Neuronal stem cell (in vitro differentiated cells): ENCODE measurements around the gene ATP8B2.

Experiments used
- DNase-seq: peaks from one replicate; pipeline ENCODE4 v3.0.0-alpha.2; 2013; ENCODE audit warnings: low spot score
- H2AFZ ChIP-seq: one replicate; pipeline ENCODE4 v1.6.1; 2013; ENCODE audit warnings: mild to moderate bottlenecking, low read length, inconsistent platforms
- H2AK5ac ChIP-seq: 2 replicates; pipeline ENCODE4 v1.6.1; 2013; ENCODE audit warnings: low read depth, mild to moderate bottlenecking, inconsistent platforms, low read length, moderate library complexity, mixed read lengths
- H2BK120ac ChIP-seq: 2 replicates; pipeline ENCODE4 v1.6.1; 2013; ENCODE audit warnings: low read depth, mild to moderate bottlenecking, inconsistent platforms, low read length, moderate library complexity, mixed read lengths
- H2BK12ac ChIP-seq: one replicate; pipeline ENCODE4 v1.6.1; 2013; ENCODE audit warnings: low read length, inconsistent platforms
- H2BK15ac ChIP-seq: 2 replicates; pipeline ENCODE4 v1.6.1; 2013; ENCODE audit warnings: mild to moderate bottlenecking, low read length, inconsistent platforms, mixed read lengths
- H2BK5ac ChIP-seq: one replicate; pipeline ENCODE4 v1.6.1; 2013; ENCODE audit warnings: inconsistent platforms, mild to moderate bottlenecking, low read length, moderate library complexity
- H3K14ac ChIP-seq: one replicate; pipeline ENCODE4 v1.6.1; 2013; ENCODE audit warnings: low read length, inconsistent platforms
- H3K18ac ChIP-seq: 2 replicates; pipeline ENCODE4 v1.6.1; 2013; ENCODE audit warnings: low read length, inconsistent platforms
- H3K23ac ChIP-seq: 2 replicates; pipeline ENCODE4 v1.6.1; 2013; ENCODE audit warnings: low read depth, mild to moderate bottlenecking, mixed read lengths, low read length, inconsistent platforms; ENCODE audit not compliant: poor library complexity
- H3K27ac ChIP-seq: replicated peaks from 3 replicates; pipeline ENCODE4 v1.5.1; 2013; ENCODE audit warnings: low read length, inconsistent platforms
- H3K27me3 ChIP-seq, 3 experiments: 2 replicates each; pipeline ENCODE4 v1.6.1; 2013; ENCODE audit warnings: low read length in 3 of 3, mild to moderate bottlenecking in 2 of 3, inconsistent platforms in 1 of 3, low read depth in 1 of 3, mixed read lengths in 1 of 3, moderate library complexity in 1 of 3; ENCODE audit not compliant: control insufficient read depth in 3 of 3, insufficient read depth in 3 of 3
- H3K36me3 ChIP-seq, 2 donors: replicated peaks in 1 of 2; 2 replicates each; pipeline ENCODE4 v1.6.1; 2013; ENCODE audit warnings: low read length in 2 of 2; ENCODE audit not compliant: control insufficient read depth in 2 of 2, insufficient read depth in 2 of 2
- H3K4ac ChIP-seq: 2 replicates; pipeline ENCODE4 v1.6.1; 2013; ENCODE audit warnings: inconsistent platforms, mild to moderate bottlenecking, low read length, moderate library complexity
- H3K4me1 ChIP-seq, 2 donors: 1 replicate in 1 of 2; 2 replicates in 1 of 2; pipeline ENCODE4 v1.6.1; 2013; ENCODE audit warnings: low read length in 2 of 2, low read depth in 1 of 2; ENCODE audit not compliant: control insufficient read depth in 2 of 2, insufficient read depth in 1 of 2
- H3K4me2 ChIP-seq: one replicate; pipeline ENCODE4 v1.6.1; 2013; ENCODE audit warnings: mild to moderate bottlenecking, low read length, inconsistent platforms; ENCODE audit not compliant: insufficient read depth, poor library complexity, severe bottlenecking
- H3K4me3 ChIP-seq, 2 donors: 2 replicates each; pipeline ENCODE4 v1.5.1; 2013; ENCODE audit warnings: low read length in 2 of 2, mild to moderate bottlenecking in 2 of 2, inconsistent platforms in 1 of 2, moderate library complexity in 1 of 2
- H3K79me1 ChIP-seq: one replicate; pipeline ENCODE4 v1.6.1; 2013; ENCODE audit warnings: low read depth, mild to moderate bottlenecking, inconsistent platforms, low read length, moderate library complexity
- H3K9ac ChIP-seq: one replicate; pipeline ENCODE4 v1.6.1; 2013; ENCODE audit warnings: mild to moderate bottlenecking, low read depth, low read length, inconsistent platforms; ENCODE audit not compliant: poor library complexity
- H3K9me3 ChIP-seq, 2 donors: replicated peaks in 1 of 2; 2 replicates each; pipeline versions ENCODE3 to v1.6.1; 2013; ENCODE audit warnings: low read length in 2 of 2, mild to moderate bottlenecking in 2 of 2, inconsistent platforms in 1 of 2, low read depth in 1 of 2, mixed read lengths in 1 of 2, moderate library complexity in 1 of 2; ENCODE audit not compliant: control insufficient read depth in 2 of 2, insufficient read depth in 1 of 2
- H4K8ac ChIP-seq: one replicate; pipeline ENCODE4 v1.6.1; 2013; ENCODE audit warnings: low read depth, mild to moderate bottlenecking, inconsistent platforms, low read length, moderate library complexity
- H4K91ac ChIP-seq: one replicate; pipeline ENCODE4 v1.6.1; 2013; ENCODE audit warnings: low read length, low read depth, mild to moderate bottlenecking, inconsistent platforms; ENCODE audit not compliant: poor library complexity
- WGBS, 2 donors: extraction: QIAGEN DNeasy Blood & Tissue Kit; methylation state at CpG; one replicate each; pipeline ENCODE4 v1.1.7; 2013; ENCODE audit warnings: missing lambda C conversion rate in 2 of 2, mixed read lengths in 1 of 2; ENCODE audit not compliant: insufficient read length in 2 of 2, insufficient replicate concordance in 1 of 2; ENCODE audit errors: extremely low coverage in 2 of 2; 5-methylcytosine and 5-hydroxymethylcytosine counted together

Gene ATP8B2

DNA sequence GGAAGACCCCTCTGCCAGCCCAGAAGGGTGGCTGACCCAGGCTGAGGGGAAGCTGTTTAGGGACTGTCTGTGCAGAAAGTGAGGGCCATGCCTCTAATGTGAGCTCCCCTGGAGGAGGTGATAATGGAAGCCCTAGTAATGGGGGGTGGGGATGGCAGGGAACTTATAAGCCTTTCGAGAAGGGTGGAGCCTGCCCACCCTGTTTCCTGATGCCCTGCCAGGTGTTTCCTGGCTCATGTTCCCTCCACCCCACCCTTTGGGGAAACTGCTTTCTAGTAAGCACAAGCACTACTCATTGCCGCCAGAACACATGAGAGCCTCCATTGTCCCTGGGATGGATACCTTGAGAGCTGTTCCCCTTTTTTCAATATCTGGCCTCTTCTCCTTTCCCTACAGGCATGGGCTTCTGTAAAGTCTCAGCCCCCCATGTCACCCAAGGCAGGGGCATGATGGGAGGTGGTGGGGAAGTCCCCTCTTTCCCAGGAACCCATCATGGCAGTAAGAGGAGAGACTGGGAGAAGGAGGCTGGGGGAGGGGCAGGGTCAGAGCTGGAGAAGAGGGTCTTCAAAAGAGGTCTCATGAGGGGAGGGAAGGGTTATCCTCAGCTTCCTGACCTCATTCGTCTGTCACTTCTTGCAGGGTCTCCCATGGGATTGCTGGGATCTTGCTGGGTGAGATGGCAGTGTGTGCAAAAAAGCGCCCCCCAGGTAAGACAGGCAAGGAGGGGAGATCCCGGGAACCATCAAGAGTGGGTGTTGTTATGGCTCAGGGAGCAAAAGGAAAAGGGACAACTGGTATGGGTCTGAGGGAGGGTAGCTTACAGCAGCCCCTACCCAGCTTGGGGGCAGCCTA, 2.4 kb downstream of the ATP8B2 start:
- no peak overlapping the region for H4K91ac ChIP-seq
- no peak for DNase-seq
- no peak overlapping the region for H4K8ac ChIP-seq
- H3K4me1 ChIP-seq = peaks cover 7 to 26% of the 10 kb centered on the region in 2 donors
- no peaks in the 10 kb centered on the region for H3K9me3 ChIP-seq
- WGBS, 2 donors = no CpG with 5 or more reads among the region's 5 CpGs
- peaks cover 0 to 10% (median 0%) of the 10 kb centered on the region in 3 experiments for H3K27me3 ChIP-seq
- H3K36me3 ChIP-seq = peaks cover 16 to 41% of the 10 kb centered on the region in 2 donors
- peak overlapping the region; percentile 11 for H2AK5ac ChIP-seq
- peak overlapping the region; percentile 60 for H3K18ac ChIP-seq
- H3K9ac ChIP-seq = peak overlapping the region; percentile 38
- no peak overlapping the region for H2BK12ac ChIP-seq
- no peak overlapping the region for H2AFZ ChIP-seq
- no peak overlapping the region for H3K27ac ChIP-seq
- H3K79me1 ChIP-seq = peaks cover 8% of the 10 kb centered on the region
- no peak overlapping the region for H3K23ac ChIP-seq
- H2BK15ac ChIP-seq = no peak overlapping the region
- no peak overlapping the region for H3K4ac ChIP-seq
- no peak overlapping the region for H3K14ac ChIP-seq
- H2BK120ac ChIP-seq = peak overlapping the region; percentile 53
- peak overlapping the region; percentile 78 for H3K4me2 ChIP-seq
- H3K4me3 ChIP-seq = peak overlapping the region in 1 of 2 donors; percentile 75
- no peak overlapping the region for H2BK5ac ChIP-seq

DNA sequence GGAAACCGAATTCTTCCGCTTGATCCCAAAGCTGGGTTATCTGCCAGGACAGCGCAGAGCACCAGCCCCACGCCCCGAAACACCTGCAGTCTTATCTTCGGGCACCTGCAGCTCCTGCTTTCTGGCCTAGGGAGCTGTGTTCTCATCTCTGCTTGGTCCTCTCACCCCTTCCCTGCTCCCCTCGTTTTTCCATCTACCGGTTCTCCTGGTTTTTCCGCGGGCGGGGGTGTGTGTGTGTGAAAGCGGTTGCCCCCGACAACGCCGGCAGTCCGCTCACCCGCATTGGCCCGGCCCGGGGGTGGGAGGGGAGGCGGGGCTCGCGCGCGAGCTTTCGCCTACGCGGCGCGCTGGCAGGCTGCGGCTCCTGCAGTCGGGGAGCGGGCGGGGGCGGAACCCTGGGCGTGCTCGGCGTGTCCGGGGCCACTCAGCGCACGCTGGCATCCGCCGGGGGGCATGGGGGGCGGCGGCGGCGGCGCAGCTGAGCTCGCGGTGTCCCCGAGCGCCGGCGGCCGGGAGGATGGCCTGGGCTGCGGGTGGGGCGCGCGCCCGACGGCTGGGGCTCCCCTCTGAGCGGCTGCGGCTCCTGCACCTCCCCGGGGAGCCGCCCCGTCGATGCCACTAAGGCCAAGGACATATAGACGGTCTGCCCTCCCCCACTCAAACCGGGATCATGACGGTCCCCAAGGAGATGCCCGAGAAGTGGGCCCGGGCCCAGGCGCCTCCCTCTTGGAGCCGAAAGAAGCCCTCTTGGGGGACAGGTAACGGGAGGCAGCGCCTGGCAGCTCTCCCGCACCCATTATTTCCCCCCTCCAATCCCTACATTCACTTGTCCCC, 3.2 kb downstream of the ATP8B2 start:
- no peak overlapping the region for H2BK12ac ChIP-seq
- peaks cover 7 to 26% of the 10 kb centered on the region in 2 donors for H3K4me1 ChIP-seq
- H2BK120ac ChIP-seq = peak overlapping the region; percentile 53
- peak overlapping the region; percentile 66 for H3K18ac ChIP-seq
- no peak overlapping the region for H4K91ac ChIP-seq
- no peaks in the 10 kb centered on the region for H3K9me3 ChIP-seq
- peaks cover 8% of the 10 kb centered on the region for H3K79me1 ChIP-seq
- no peak overlapping the region for H2BK5ac ChIP-seq
- no peak for DNase-seq
- H3K14ac ChIP-seq = no peak overlapping the region
- no peak overlapping the region for H2AK5ac ChIP-seq
- peaks cover 0 to 2% (median 0%) of the 10 kb centered on the region in 3 experiments for H3K27me3 ChIP-seq
- H3K36me3 ChIP-seq = peaks cover 16 to 48% of the 10 kb centered on the region in 2 donors
- H3K27ac ChIP-seq = no peak overlapping the region
- no peak overlapping the region for H4K8ac ChIP-seq
- H3K9ac ChIP-seq = peak overlapping the region; percentile 75
- H3K4ac ChIP-seq = no peak overlapping the region
- WGBS, 2 donors = no CpG with 5 or more reads among the region's 76 CpGs
- no peak overlapping the region for H3K23ac ChIP-seq
- no peak overlapping the region for H2AFZ ChIP-seq
- H2BK15ac ChIP-seq = no peak overlapping the region
- peak overlapping the region; percentile 78 for H3K4me2 ChIP-seq
- peak overlapping the region in 1 of 2 donors; percentile 77 for H3K4me3 ChIP-seq

DNA sequence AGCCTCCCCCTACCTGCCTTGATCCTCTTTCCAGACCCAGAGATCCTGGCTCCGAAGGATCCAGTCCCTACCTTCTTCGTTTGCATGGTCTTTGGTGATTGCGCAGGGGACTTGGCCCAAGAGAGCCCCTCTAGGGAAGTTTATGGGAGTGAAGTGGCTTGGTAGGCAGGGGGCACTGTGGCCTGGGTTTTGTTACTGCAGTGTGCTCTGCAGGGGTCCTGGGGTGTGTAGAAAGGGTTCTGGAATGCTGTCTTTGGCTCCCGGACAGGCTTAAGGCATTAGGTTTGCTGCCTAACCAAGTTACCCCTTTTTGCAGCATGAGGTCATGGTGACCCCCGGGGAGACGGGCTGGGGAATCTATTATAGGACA, 3.8 kb downstream of the ATP8B2 start:
- WGBS, 2 donors = no CpG with 5 or more reads among the region's 6 CpGs
- Histone ChIP-seq H3K27me3 (no peaks in the 10 kb centered on the region), H2AK5ac (no peak overlapping the region), H2BK5ac (no peak overlapping the region), H3K18ac (no peak overlapping the region), H2BK12ac (no peak overlapping the region), H3K4me1 (peaks cover 7 to 26% of the 10 kb centered on the region in 2 donors), H4K8ac (no peak overlapping the region), H3K23ac (no peak overlapping the region), H3K79me1 (peaks cover 8% of the 10 kb centered on the region), H3K4ac (no peak overlapping the region), H2BK15ac (no peak overlapping the region), H2AFZ (no peak overlapping the region), H3K36me3 (peaks cover 20 to 54% of the 10 kb centered on the region in 2 donors), H3K27ac (no peak overlapping the region), H3K9ac (no peak overlapping the region), H3K14ac (no peak overlapping the region), H4K91ac (no peak overlapping the region), H3K4me2 (peak overlapping the region; percentile 78), H3K9me3 (no peaks in the 10 kb centered on the region), H2BK120ac (no peak overlapping the region), H3K4me3 (peak overlapping the region in 1 of 2 donors; percentile 77)
- no peak for DNase-seq
